AG09309 (cell line): ENCODE results near the gene TTF2.

Source experiments
- DNase-seq: peaks from one replicate; pipeline ENCODE4 v3.0.0-alpha.2; 2010; ENCODE audit warnings: low read depth
- H3K4me3 ChIP-seq: 2 replicates; pipeline ENCODE4 v1.5.1; 2011; ENCODE audit warnings: mild to moderate bottlenecking, low read depth, low read length, moderate library complexity; ENCODE audit not compliant: control insufficient read depth
- TF ChIP-seq, protein P1 (sequence below): IDR thresholded peaks from 2 replicates; pipeline ENCODE4 v1.5.1; 2011; ENCODE audit warnings: mild to moderate bottlenecking, low read depth, low read length, inconsistent platforms; ENCODE audit not compliant: insufficient read depth, control insufficient read depth; ENCODE audit errors: missing control alignments

The TTF2 gene

DNA sequence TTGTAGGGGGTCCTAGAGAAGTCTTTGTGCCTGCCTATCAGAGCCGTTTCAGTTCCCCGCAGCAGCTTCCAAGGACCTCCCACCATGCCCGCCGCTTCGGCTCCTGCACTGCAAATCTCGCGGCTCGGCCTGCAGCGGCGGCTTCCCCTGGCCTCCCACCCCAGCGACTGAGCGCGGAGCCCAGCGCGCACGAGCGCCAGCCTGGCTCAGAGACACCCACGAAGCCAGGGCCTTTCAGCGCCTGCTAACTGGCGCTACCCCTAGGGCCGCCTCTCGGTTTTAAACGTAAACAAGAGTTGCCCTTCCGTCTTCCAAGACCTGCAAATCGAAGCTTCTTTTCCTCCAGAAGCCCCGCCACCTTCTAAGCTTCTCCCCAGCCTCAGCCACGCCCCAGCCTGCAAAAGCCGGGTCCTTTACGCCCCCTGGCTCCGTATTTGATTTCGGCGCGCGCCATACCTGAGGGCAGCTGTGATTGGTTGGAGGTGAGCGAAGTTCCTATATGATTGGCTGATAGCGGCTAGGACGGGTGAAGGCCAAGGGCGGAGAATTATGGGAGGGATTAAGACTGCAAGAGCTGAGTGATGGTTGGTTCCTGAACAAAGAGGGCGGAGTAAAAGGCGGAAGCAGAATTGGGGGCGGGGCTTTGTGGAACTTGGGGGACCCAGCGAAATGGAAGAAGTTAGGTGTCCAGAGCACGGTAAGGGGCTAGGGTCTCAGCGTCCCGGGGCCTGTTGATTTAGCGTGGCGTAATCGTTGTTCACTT, at the start of gene TTF2:
TSS of gene TTF2 (plus strand) at position 649 of the 763 bp plus-strand sequence. CDS start at position 670, 21 bp downstream.
- peak within 1 kb of the TSS; percentile 92 for H3K4me3 ChIP-seq
- TF ChIP-seq, protein P1, sequence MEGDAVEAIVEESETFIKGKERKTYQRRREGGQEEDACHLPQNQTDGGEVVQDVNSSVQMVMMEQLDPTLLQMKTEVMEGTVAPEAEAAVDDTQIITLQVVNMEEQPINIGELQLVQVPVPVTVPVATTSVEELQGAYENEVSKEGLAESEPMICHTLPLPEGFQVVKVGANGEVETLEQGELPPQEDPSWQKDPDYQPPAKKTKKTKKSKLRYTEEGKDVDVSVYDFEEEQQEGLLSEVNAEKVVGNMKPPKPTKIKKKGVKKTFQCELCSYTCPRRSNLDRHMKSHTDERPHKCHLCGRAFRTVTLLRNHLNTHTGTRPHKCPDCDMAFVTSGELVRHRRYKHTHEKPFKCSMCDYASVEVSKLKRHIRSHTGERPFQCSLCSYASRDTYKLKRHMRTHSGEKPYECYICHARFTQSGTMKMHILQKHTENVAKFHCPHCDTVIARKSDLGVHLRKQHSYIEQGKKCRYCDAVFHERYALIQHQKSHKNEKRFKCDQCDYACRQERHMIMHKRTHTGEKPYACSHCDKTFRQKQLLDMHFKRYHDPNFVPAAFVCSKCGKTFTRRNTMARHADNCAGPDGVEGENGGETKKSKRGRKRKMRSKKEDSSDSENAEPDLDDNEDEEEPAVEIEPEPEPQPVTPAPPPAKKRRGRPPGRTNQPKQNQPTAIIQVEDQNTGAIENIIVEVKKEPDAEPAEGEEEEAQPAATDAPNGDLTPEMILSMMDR, result peak; percentile 30
- DNase-seq, result peak; percentile 90

DNA sequence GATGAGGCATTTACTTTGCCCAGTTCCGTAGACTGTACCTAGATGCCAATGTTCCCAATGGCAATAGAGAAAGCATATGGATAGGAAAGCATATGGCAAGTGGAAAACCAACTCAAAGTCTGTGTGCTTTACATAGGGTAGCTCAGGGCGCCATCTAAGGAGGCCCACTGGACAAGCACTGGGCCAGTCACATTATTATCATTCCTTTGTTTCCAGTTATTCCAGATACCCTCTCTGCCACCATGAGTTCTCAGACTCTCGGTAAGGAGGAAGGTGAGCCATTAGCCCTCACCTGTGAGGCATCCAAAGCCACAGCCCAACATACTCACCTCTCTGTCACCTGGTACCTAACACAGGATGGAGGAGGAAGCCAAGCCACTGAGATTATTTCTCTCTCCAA, 48.8 kb upstream of the TTF2 start:
- no peak overlapping the region for H3K4me3 ChIP-seq
- TF ChIP-seq, protein P1, result no peak
- DNase-seq, result no peak

DNA sequence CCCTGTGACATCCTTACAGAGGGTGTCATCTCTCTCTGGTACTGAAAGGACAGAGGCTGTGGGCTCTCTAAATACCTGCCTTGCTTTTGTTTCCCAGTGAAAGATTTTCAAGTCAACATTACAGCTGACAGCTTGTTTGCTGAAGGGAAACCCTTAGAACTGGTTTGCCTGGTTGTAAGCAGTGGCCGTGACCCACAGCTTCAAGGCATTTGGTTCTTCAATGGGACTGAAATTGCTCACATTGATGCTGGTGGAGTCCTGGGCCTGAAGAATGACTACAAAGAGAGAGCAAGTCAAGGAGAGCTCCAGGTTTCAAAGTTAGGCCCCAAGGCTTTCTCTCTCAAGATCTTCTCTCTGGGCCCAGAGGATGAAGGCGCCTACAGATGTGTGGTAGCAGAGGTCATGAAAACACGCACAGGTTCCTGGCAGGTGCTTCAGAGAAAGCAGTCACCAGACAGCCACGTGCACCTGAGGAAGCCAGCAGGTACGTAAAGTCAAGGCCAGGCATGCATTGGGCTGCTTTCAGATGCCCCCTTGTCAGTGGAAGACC, 46.7 kb upstream of the TTF2 start:
- no peak for DNase-seq

DNA sequence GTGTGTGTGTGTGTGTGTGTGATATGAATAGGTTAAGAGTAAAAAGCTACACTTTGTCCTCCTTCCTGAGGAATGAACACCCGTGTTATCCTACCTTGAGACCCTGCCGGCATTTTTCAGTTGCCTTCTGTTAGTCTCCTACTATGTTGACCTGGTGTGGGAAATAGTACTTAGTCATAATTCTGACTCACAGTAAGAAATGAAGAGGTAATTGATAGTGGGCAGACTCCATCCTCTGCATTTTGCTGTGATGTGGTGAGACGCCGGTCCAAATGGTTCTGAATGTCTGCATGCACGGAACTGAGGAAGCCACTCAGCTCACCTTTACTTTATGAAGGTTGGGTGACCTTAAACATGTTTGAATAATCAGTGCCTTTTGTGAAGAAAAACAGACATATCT, 45.9 kb upstream of the TTF2 start:
- TF ChIP-seq, protein P1, result no peak
- no peak for DNase-seq
- no peak overlapping the region for H3K4me3 ChIP-seq

More for the DNA sequence above, 46.7 kb upstream of the TTF2 start:
- TF ChIP-seq, protein P1, result no peak
- H3K4me3 ChIP-seq, result no peak overlapping the region

DNA sequence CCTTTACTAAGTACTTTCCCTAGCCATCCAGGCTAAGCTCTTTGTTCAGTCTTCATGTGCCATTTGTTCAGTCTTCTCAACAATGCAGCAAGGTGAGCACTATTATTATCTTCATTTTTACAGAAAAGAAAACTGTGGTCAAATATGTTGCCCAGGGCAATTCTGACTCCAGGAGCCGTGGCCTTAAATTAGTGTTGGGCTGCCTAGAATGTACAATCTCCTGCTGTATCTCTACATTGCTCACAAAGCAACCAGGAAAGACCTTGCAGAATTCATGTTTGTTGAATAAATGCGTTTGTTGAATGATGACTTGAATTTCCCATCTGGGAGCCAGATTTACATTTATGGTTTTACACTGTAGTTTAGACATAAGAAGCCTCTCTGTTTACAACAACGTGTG, 44.4 kb upstream of the TTF2 start:
- DNase-seq, result no peak
- no peak overlapping the region for H3K4me3 ChIP-seq
- TF ChIP-seq, protein P1, result no peak

DNA sequence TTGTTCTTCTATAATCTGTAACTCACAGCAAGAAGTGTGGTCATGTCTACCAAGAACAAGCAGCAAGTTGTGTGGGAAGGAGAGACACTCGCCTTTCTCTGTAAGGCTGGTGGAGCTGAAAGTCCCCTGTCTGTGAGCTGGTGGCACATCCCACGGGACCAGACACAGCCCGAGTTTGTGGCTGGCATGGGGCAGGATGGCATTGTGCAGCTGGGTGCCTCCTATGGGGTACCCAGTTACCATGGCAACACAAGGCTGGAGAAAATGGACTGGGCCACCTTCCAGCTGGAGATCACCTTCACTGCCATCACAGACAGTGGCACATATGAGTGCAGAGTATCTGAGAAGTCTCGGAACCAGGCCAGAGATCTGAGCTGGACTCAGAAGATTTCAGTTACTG, 43.1 kb upstream of the TTF2 start:
- DNase-seq, result no peak
- TF ChIP-seq, protein P1, result no peak
- H3K4me3 ChIP-seq, result no peak overlapping the region

DNA sequence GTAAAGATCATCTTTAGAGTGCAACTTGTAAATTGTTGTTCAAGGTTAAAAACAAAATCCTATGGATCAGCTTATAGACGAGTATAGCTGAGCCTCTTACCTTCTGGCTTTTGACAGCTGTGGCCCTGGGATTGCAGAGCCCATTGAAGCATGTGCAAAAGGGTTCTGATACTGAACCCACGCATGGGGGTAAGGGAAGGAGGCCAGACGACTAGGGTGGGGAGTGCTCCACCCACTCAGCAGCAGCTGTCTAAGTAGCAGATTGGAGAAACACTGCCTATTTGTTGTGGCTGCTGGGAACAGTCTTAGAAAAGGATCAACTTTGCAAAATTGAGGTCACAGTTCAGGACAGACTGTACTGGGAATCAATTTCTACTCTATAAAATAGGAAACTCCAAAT, 42.5 kb upstream of the TTF2 start:
- H3K4me3 ChIP-seq, result no peak overlapping the region
- no peak for DNase-seq
- TF ChIP-seq, protein P1, result no peak
